HAP-1 (cell line): ENCODE data around the gene EPHB6.

Source experiments
- DNase-seq, 2 experiments: peaks; one replicate each; pipeline ENCODE4 v3.0.0-alpha.2; 2016 to 2020; ENCODE audit warnings: low spot score in 2 of 2
- H3K27me3 ChIP-seq: fragments of 250-450 bp; sonication (Bioruptor Pico); 2 replicates; pipeline ENCODE4 v1.5.1; 2020; ENCODE audit warnings: low read depth, mild to moderate bottlenecking, moderate library complexity
- H3K36me3 ChIP-seq: fragments of 250-450 bp; sonication (Bioruptor Pico); replicated peaks from 2 replicates; pipeline ENCODE4 v1.5.1; 2020; ENCODE audit warnings: mild to moderate bottlenecking
- H3K4me1 ChIP-seq: fragments of 250-450 bp; sonication (Bioruptor Pico); 2 replicates; pipeline ENCODE4 v1.5.1; 2020; ENCODE audit warnings: mild to moderate bottlenecking
- H3K4me3 ChIP-seq: fragments of 250-450 bp; sonication (Bioruptor Pico); 2 replicates; pipeline ENCODE4 v1.5.1; 2020; ENCODE audit warnings: mild to moderate bottlenecking, moderate library complexity
- H3K9me3 ChIP-seq: fragments of 250-450 bp; sonication (Bioruptor Pico); 2 replicates; pipeline ENCODE4 v1.5.1; 2020; ENCODE audit warnings: mild to moderate bottlenecking, moderate library complexity
- in situ Hi-C: fragments of 300-500 bp; cut with MboI; formaldehyde crosslinking; loops from 3 replicates; pipeline ENCODE4 v1.14.3; 2020; ENCODE audit warnings: low sequenced_read_pairs, inconsistent platforms, mixed read lengths

Gene EPHB6

DNA sequence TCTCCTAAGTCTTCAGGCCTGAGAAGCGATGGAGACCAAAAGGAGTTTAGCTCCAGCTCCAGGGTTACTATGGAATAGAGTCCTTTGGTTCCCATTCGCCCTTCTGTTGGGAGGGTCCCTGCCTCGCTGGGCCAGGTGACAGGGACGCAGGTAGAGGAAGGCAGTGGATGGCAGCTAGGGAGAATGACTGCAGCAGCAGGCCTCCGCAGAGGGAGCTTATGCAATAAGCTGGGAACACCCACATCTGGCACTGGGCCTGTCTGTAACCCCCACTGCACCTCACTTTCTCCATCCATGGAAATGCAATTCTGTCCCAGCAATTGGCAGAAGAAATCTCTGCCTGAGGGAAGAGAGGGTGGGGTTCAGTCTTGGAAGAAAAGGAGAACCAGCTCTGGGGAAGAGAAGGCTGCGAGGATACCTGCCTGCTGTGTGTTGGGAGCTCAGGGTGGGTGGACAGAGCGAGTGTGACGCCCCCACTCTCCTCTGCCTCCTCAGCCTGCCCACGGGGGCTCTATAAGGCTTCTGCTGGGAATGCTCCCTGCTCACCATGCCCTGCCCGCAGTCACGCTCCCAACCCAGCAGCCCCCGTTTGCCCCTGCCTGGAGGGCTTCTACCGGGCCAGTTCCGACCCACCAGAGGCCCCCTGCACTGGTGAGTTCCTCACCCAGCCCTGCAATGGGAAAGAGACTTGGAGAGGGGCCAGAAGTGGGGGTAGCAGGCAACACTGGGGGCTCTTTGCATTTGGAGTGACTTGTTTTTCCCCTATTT lies 10.3 kb downstream of the EPHB6 start:
- Histone ChIP-seq H3K36me3 (no peaks in the 10 kb centered on the region), H3K4me1 (peaks cover 7% of the 10 kb centered on the region; the same call in 1 of the 2 replicates), H3K4me3 (no peak overlapping the region), H3K9me3 (no peaks in the 10 kb centered on the region; the same call in 1 of the 2 replicates), H3K27me3 (0 out of 2 replicates have a peak, but pooled peaks cover 4% of the 10 kb centered on the region)
- DNase-seq = no peak
- in situ Hi-C loops = no loop called here

DNA sequence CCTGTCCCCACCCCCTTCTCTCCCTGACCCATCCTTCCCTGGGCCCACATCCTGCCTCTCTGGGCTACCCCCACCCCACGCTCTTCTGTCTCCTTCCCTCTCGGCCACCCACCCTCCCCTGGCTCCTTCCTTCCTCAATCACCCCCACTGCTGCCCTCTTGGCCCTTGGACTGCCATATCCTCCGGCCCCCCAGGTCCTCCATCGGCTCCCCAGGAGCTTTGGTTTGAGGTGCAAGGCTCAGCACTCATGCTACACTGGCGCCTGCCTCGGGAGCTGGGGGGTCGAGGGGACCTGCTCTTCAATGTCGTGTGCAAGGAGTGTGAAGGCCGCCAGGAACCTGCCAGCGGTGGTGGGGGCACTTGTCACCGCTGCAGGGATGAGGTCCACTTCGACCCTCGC lies 10.9 kb downstream of the EPHB6 start:
- Histone ChIP-seq H3K4me3 (no peak overlapping the region), H3K27me3 (0 out of 2 replicates have a peak, but pooled peaks cover 4% of the 10 kb centered on the region), H3K9me3 (no peaks in the 10 kb centered on the region), H3K36me3 (no peaks in the 10 kb centered on the region), H3K4me1 (peaks cover 7% of the 10 kb centered on the region; the same call in 1 of the 2 replicates)
- no peak for DNase-seq
- in situ Hi-C loops = no loop called here

DNA sequence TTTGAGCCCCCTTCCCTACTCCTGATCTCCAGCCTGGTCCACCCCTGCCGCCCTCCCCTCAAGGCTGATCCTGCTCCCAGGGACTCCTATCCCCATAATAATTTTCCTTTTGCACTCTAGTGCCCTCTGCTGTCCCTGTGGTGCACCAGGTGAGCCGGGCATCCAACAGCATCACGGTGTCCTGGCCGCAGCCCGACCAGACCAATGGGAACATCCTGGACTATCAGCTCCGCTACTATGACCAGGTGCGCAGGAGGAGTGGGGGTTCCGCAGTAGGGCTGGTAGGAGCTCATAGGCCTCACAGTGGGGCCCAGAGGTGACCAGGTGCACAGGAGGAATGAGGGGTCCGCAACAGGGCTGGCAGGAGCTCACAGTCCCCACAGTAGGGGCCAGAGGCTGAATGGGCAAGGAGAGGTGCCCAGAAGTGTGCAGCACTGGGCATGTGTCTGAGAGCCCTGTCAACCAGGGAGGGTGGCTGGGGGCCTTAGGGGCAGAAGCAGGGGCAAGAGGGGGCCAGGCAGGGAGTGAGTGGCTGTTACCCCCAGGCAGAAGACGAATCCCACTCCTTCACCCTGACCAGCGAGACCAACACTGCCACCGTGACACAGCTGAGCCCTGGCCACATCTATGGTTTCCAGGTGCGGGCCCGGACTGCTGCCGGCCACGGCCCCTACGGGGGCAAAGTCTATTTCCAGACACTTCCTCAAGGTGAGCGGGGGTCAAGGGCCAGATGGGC lies 11.7 kb downstream of the EPHB6 start:
- 0 out of 2 replicates have a peak, but pooled peaks cover 4% of the 10 kb centered on the region for H3K27me3 ChIP-seq
- DNase-seq = peak; percentile 18 to 65
- H3K4me3 ChIP-seq = no peak overlapping the region
- H3K36me3 ChIP-seq = no peaks in the 10 kb centered on the region
- H3K9me3 ChIP-seq = no peaks in the 10 kb centered on the region
- peaks cover 4% of the 10 kb centered on the region; the same call in 1 of the 2 replicates for H3K4me1 ChIP-seq
- in situ Hi-C loops = no loop called here

DNA sequence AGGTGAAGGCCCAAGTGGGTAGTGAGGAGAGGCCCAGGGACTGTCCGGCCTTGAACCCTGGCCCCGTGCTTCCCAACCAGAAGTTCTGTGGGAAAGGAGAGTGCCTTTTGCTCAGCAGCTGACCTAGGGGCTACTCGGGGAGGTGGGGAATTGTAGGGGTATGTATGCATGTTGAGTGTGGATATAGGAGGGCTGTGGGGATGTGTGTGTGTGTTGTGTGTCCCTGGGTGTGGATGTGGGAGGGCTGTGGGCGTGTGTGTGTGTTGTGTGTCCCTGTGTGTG lies 12.2 kb downstream of the EPHB6 start:
- no peak overlapping the region for H3K4me3 ChIP-seq
- H3K36me3 ChIP-seq = no peaks in the 10 kb centered on the region
- H3K9me3 ChIP-seq = no peaks in the 10 kb centered on the region
- in situ Hi-C loops = no loop called here
- 0 out of 2 replicates have a peak, but pooled peaks cover 4% of the 10 kb centered on the region for H3K27me3 ChIP-seq
- no peak for DNase-seq
- H3K4me1 ChIP-seq = no peaks in the 10 kb centered on the region; the same call in 1 of the 2 replicates

DNA sequence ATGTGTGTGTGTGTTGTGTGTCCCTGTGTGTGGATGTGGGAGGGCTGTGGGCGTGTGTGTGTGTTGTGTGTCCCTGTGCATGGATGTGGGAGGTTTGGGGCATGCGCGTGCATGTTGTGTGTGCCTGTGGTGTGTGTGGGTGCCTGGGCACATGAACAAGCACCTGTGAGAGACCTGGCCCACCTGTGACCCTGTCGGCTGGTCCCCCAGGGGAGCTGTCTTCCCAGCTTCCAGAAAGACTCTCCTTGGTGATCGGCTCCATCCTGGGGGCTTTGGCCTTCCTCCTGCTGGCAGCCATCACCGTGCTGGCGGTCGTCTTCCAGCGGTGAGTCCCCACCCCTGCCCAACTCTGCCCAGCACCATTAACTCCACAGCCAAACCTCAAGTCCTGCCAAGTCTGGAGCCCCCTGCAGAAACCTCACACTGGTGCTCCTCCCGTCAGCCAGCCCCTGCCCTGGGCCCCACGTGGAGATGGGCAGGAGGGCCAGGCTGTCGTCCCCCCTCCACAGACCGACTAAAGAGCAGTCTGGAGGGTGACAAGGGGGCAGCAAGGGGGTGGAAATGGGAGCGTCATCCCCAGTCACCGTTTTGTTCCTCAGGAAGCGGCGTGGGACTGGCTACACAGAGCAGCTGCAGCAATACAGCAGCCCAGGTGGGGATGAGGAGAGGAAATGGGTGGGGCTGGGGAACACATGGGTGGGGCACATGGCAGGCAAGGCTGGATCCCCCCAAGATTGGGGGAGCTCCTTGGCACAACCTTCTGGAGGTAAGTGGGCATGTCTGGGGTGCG lies 12.7 kb downstream of the EPHB6 start:
- in situ Hi-C loops = no loop called here
- Histone ChIP-seq H3K4me3 (no peak overlapping the region), H3K36me3 (no peaks in the 10 kb centered on the region), H3K9me3 (no peaks in the 10 kb centered on the region), H3K27me3 (0 out of 2 replicates have a peak, but pooled peaks cover 4% of the 10 kb centered on the region), H3K4me1 (no peaks in the 10 kb centered on the region)
- no peak for DNase-seq

DNA sequence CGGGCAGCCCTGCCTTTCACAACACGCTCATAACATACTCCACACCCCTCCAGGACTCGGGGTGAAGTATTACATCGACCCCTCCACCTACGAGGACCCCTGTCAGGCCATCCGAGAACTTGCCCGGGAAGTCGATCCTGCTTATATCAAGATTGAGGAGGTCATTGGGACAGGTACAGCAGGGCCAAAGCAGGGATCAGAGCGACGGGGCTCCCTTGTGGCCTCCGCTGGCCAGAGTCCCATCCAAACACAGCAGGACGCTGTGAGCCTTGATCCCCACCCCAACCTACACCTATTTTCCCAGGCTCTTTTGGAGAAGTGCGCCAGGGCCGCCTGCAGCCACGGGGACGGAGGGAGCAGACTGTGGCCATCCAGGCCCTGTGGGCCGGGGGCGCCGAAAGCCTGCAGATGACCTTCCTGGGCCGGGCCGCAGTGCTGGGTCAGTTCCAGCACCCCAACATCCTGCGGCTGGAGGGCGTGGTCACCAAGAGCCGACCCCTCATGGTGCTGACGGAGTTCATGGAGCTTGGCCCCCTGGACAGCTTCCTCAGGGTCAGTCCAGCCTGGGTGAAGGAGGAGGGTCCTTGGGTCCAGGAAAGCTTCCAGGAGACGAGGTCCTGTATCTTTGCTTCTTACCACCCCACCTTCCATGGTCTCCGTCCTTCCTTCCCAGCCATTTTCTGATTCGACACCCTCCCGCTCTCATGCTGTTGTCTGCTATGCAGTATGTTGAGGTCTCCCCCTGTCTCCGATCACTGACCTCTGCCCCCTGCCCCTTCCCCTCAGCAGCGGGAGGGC lies 13.5 kb downstream of the EPHB6 start:
- no peaks in the 10 kb centered on the region for H3K4me1 ChIP-seq
- no peak overlapping the region for H3K4me3 ChIP-seq
- H3K36me3 ChIP-seq = no peaks in the 10 kb centered on the region
- in situ Hi-C loops = no loop called here
- DNase-seq = no peak
- no peaks in the 10 kb centered on the region for H3K9me3 ChIP-seq
- 0 out of 2 replicates have a peak, but pooled peaks cover 4% of the 10 kb centered on the region for H3K27me3 ChIP-seq

DNA sequence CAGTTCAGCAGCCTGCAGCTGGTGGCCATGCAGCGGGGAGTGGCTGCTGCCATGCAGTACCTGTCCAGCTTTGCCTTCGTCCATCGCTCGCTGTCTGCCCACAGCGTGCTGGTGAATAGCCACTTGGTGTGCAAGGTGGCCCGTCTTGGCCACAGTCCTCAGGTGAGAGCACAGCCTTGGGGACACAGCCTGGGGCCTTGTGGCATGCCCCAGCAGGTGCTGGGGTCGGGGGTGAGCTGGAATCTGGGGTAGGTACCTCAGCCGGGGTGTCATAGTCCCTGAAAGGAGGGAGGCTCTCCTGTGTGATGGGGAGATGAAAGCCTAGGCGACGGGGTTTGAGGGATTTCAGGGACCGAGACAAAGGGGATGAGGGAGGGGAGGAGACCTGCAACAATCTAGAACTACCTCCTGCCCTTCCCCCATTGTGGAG lies 14.1 kb downstream of the EPHB6 start:
- no peaks in the 10 kb centered on the region for H3K36me3 ChIP-seq
- H3K4me1 ChIP-seq = no peaks in the 10 kb centered on the region
- in situ Hi-C loops = no loop called here
- 0 out of 2 replicates have a peak, but pooled peaks cover 4% of the 10 kb centered on the region for H3K27me3 ChIP-seq
- H3K4me3 ChIP-seq = no peak overlapping the region
- no peaks in the 10 kb centered on the region for H3K9me3 ChIP-seq
- DNase-seq = no peak

DNA sequence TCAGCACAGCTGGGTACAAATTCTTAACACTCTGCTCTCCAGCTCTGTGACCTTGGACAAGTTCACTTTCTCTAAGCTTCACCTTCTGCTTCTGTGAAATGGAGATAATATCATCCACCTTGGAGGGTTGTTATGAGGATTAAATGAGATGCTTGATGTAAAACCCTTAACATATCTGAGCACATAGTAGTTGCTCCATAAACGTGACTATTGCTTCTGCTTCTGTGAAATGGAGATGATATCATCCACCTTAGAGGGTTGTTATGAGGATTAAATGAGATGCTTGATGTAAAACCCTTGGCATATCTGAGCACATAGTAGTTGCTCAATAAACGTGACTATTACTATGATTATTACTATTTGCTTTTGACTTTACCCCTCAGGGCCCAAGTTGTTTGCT lies 14.6 kb downstream of the EPHB6 start:
- Histone ChIP-seq H3K4me1 (no peaks in the 10 kb centered on the region), H3K9me3 (no peaks in the 10 kb centered on the region), H3K27me3 (0 out of 2 replicates have a peak, but pooled peaks cover 4% of the 10 kb centered on the region), H3K4me3 (no peak overlapping the region), H3K36me3 (no peaks in the 10 kb centered on the region)
- no peak for DNase-seq
- in situ Hi-C loops = no loop called here

DNA sequence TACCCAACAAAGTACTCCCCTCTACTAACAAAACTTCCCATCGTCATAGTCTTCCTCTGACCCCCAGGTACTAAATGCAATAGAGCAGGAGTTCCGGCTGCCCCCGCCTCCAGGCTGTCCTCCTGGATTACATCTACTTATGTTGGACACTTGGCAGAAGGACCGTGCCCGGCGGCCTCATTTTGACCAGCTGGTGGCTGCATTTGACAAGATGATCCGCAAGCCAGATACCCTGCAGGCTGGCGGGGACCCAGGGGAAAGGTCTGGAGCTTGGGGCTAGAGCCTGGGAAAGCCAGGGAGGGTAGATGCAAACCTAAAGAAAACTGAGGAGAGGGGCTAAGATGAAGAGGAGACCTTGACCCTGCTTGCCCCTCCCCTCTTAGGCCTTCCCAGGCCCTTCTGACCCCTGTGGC lies 15.3 kb downstream of the EPHB6 start:
- DNase-seq = peak in 1 of 2 experiments; percentile 6
- in situ Hi-C loops = loop anchor here (10.0 kb wide), 1 partner anchor 355 kb away; the partner anchor contains the start of gene TAS2R40
- Histone ChIP-seq H3K36me3 (no peaks in the 10 kb centered on the region), H3K4me1 (no peaks in the 10 kb centered on the region), H3K9me3 (no peaks in the 10 kb centered on the region), H3K4me3 (no peak overlapping the region), H3K27me3 (0 out of 2 replicates have a peak, but pooled peaks cover 1% of the 10 kb centered on the region)

DNA sequence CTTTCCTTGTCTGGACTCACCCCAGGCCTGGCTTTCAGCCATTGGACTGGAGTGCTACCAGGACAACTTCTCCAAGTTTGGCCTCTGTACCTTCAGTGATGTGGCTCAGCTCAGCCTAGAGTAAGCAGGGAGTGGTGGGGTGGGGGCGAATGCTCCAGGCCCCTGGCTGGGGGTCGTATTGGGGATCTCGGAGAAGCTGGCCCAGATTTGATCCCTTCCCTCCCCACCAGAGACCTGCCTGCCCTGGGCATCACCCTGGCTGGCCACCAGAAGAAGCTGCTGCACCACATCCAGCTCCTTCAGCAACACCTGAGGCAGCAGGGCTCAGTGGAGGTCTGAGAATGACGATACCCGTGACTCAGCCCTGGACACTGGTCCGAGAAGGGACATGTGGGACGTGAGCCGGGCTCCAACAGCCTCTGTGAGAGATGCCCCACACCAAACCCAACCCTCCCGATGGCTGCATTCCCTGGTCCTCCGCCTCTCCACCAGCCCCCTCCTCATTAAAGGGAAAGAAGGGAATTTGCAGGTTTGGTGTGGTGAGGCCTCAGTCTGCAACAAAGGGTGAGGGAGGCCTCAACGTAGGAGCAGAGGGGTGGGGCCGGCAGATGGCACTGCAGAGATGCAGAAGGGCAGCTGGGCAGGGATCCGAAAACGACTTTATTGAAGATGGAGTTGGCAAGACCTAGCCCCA lies 15.8 kb downstream of the EPHB6 start:
- no peaks in the 10 kb centered on the region for H3K27me3 ChIP-seq
- no peaks in the 10 kb centered on the region for H3K36me3 ChIP-seq
- peak in 1 of 2 experiments; percentile 5 for DNase-seq
- no peak overlapping the region for H3K4me3 ChIP-seq
- H3K9me3 ChIP-seq = no peaks in the 10 kb centered on the region
- no peaks in the 10 kb centered on the region for H3K4me1 ChIP-seq
- in situ Hi-C loops = loop anchor here (10.0 kb wide), 1 partner anchor 354 kb away; the partner anchor contains the start of gene TAS2R40

DNA sequence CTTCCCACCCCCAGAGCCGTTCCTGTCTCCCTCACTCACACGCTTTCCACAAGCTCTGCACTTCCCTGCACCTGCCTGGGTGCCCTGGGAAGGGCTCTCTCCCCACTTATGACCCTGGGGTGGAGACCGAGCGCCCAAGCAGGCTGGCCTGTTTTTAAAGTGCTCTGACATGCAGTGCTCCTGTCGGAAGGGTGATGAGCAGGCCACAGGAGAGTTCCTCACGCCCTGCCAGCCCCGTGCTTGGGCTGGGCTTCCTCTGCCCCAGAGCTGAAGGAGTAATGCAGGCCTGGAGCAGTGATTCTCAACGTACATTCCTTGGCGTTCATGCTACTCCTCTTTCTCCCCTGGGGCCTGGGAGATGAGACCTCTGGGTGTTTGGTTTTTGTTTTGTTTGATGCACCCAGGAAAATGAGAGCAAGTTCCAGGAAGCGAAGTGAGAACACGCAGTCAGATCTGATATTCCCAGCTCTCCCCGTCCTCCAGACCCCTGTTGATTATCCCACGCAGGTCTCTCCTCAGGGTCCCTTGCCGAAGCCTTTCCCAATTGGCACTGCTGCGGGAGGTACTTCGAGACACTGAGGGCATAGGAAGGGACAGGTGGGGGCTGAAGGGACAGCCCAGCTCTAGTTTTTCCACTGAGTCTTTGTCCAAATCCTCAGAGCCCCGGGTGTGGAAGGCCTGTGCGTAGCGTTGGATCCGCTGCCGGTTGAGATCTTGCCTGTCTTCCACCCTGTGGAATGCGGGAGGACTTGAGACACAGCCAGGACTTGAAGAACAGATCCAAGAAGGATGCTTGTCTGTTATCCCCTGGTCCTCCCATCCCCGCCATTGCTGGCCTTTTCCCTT lies 16.6 kb downstream of the EPHB6 start:
- no peaks in the 10 kb centered on the region for H3K9me3 ChIP-seq
- no peaks in the 10 kb centered on the region for H3K27me3 ChIP-seq
- no peaks in the 10 kb centered on the region for H3K36me3 ChIP-seq
- in situ Hi-C loops = loop anchor here (10.0 kb wide), 1 partner anchor 353 kb away; the partner anchor contains the start of gene TAS2R40
- no peaks in the 10 kb centered on the region for H3K4me1 ChIP-seq
- DNase-seq = peak in 1 of 2 experiments; percentile 3
- H3K4me3 ChIP-seq = no peak overlapping the region
